GM23338 (cell line): ENCODE measurements around the gene KIRREL3. TPM values are rescaled to one million over a fixed set of nuclear protein-coding genes. Genes with fewer than 3 reads are reported as not detected.

Experiments used
- ATAC-seq: fragments of 200-7000 bp; cut with Tn5 transposase; 3 replicates; pipeline ENCODE4 v1.9.1; 2020
- DNase-seq: peaks from one replicate; pipeline ENCODE4 v3.0.0-alpha.2; 2015; ENCODE audit warnings: low spot score
- H2AFZ ChIP-seq: fragments of 200-600 bp; sonication (generic); 2 replicates; pipeline ENCODE4 v1.8.0; 2016; ENCODE audit warnings: antibody characterized with exemption, mild to moderate bottlenecking, moderate library complexity
- H3F3A ChIP-seq: fragments of 200-600 bp; sonication (generic); replicated peaks from 2 replicates; pipeline ENCODE4 v1.8.0; 2017; ENCODE audit warnings: antibody characterized with exemption, mixed run types, low read depth
- H3K27ac ChIP-seq: fragments of 200-600 bp; sonication (generic); 2 replicates; pipeline ENCODE4 v1.6.1; 2016; ENCODE audit warnings: low read depth
- H3K27me3 ChIP-seq: fragments of 200-600 bp; sonication (generic); 2 replicates; pipeline ENCODE4 v1.8.0; 2016; ENCODE audit warnings: mild to moderate bottlenecking, mixed run types, moderate library complexity; ENCODE audit not compliant: insufficient read depth
- H3K36me3 ChIP-seq: fragments of 200-600 bp; sonication (generic); 2 replicates; pipeline ENCODE4 v1.8.0; 2016; ENCODE audit warnings: mild to moderate bottlenecking; ENCODE audit not compliant: insufficient read depth
- H3K4me1 ChIP-seq: fragments of 200-600 bp; sonication (generic); 2 replicates; pipeline ENCODE4 v1.8.0; 2016; ENCODE audit warnings: mild to moderate bottlenecking, moderate library complexity; ENCODE audit not compliant: insufficient read depth
- H3K4me2 ChIP-seq: fragments of 200-600 bp; sonication (generic); 2 replicates; pipeline ENCODE4 v1.7.1; 2017; ENCODE audit warnings: mixed run types
- H3K4me3 ChIP-seq: fragments of 200-600 bp; sonication (generic); 2 replicates; pipeline ENCODE4 v1.6.1; 2016; ENCODE audit warnings: mixed run types
- H3K79me2 ChIP-seq: fragments of 200-600 bp; sonication (generic); replicated peaks from 2 replicates; pipeline ENCODE4 v1.8.0; 2017; ENCODE audit warnings: mild to moderate bottlenecking; ENCODE audit not compliant: insufficient read depth
- H3K9me2 ChIP-seq: fragments of 200-600 bp; sonication (generic); 2 replicates; pipeline ENCODE4 v1.8.0; 2017; ENCODE audit not compliant: insufficient read depth
- H4K20me1 ChIP-seq: fragments of 200-600 bp; sonication (generic); replicated peaks from 2 replicates; pipeline ENCODE4 v1.8.0; 2017; ENCODE audit warnings: mild to moderate bottlenecking; ENCODE audit not compliant: insufficient read depth
- H3K27ac Mint-ChIP-seq: 2 replicates; pipeline ENCODE4 v1.8.0; 2020; ENCODE audit warnings: inconsistent platforms, mild to moderate bottlenecking, moderate library complexity, mixed read lengths
- H3K27me3 Mint-ChIP-seq: 3 replicates; pipeline ENCODE4 v1.8.0; 2022; ENCODE audit warnings: low read depth, mild to moderate bottlenecking, moderate library complexity, mixed read lengths, inconsistent platforms; ENCODE audit not compliant: insufficient read depth, poor library complexity
- H3K36me3 Mint-ChIP-seq: 3 replicates; pipeline ENCODE4 v1.8.0; 2021; ENCODE audit warnings: low read depth, mild to moderate bottlenecking, inconsistent platforms, moderate library complexity, mixed read lengths
- H3K4me1 Mint-ChIP-seq: 3 replicates; pipeline ENCODE4 v1.8.0; 2020; ENCODE audit warnings: mild to moderate bottlenecking, inconsistent platforms, mixed read lengths
- H3K4me3 Mint-ChIP-seq: 3 replicates; pipeline ENCODE4 v1.8.0; 2021; ENCODE audit warnings: moderate library complexity, mild to moderate bottlenecking, inconsistent platforms, mixed read lengths
- H3K9me3 Mint-ChIP-seq: 3 replicates; pipeline ENCODE4 v1.8.0; 2020; ENCODE audit warnings: moderate library complexity, mild to moderate bottlenecking, inconsistent platforms, mixed read lengths
- EZH2 ChIP-seq: fragments of 200-600 bp; sonication (generic); IDR thresholded peaks from one replicate; pipeline ENCODE4 v1.8.0; 2017; ENCODE audit warnings: antibody characterized with exemption, mild to moderate bottlenecking, low read depth; ENCODE audit not compliant: unreplicated experiment
- NANOG ChIP-seq: IDR thresholded peaks from 2 replicates; pipeline ENCODE4 v1.6.1; 2016; ENCODE audit warnings: antibody characterized with exemption, borderline replicate concordance
- ZNF114 ChIP-seq: fragments of 250-450 bp; sonication (Bioruptor Pico); IDR thresholded peaks from 2 replicates; pipeline ENCODE4 v1.5.0; 2020; ENCODE audit warnings: mild to moderate bottlenecking, moderate library complexity
- polyA plus RNA-seq: library from polyadenylated mRNA; unstranded; fragments of >200 nt; fragmentation: Nextera tagmentation; extraction: Ambion mirVana; gene quantifications from 2 replicates; pipeline ENCODE4 v1.2.1, GENCODE V29; 2016
- total RNA-seq: library from RNA; depleted of rRNA; stranded (reverse); fragments of >200 nt; shearing (Covaris generic); gene quantifications from 2 replicates; pipeline ENCODE4 v1.2.3, GENCODE V29; 2014
- TF ChIP-seq, protein P1 (sequence below), 2 experiments: fragments of 200-600 bp in 1 of 2; sonication (generic) in 1 of 2; conservative IDR thresholded peaks; 2 replicates each; pipeline versions ENCODE4 v1.5.1 to v1.6.1; 2016 to 2017; ENCODE audit warnings: antibody characterized with exemption in 2 of 2, low read depth in 2 of 2, mild to moderate bottlenecking in 2 of 2, moderate library complexity in 1 of 2

The KIRREL3 gene
- total and polyA plus RNA-seq, 2 experiments from 2014 or later = 0.13 to 1.5 TPM

DNA sequence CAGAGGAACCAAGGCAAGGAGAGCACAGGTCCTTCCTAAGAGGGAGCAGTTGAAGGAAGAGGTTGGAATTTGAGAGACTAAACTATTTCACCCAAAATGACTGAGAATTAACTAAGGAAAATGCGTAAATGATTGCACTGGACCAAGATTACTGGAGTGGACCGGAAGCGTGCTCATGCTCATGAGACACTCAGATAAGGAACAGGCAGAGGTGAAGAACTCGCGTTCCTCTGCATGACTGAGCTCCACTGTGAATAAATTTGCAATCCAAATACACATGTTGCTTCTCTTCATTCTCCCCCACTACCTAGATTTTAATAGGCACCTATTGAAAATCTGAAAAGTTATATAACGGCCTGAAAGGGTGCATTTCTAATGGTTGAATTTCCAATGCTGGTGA is 207.0 kb downstream of the KIRREL3 start:
- DNase-seq = no peak
- Mint-ChIP-seq H3K27me3 (peaks cover 4% of the 10 kb centered on the region), H3K9me3 (no peaks in the 10 kb centered on the region), H3K4me3 (no peak overlapping the region), H3K36me3 (no peaks in the 10 kb centered on the region), H3K27ac (no peak overlapping the region), H3K4me1 (peaks cover 42% of the 10 kb centered on the region)
- ATAC-seq = no peak
- Histone ChIP-seq H2AFZ (no peak overlapping the region), H3F3A (no peaks in the 10 kb centered on the region), H3K27me3 (no peaks in the 10 kb centered on the region), H3K9me2 (peaks cover 3% of the 10 kb centered on the region; the same call in 1 of the 2 replicates), H3K4me1 (peaks cover 9% of the 10 kb centered on the region), H3K4me3 (no peak overlapping the region), H3K27ac (no peak overlapping the region), H4K20me1 (no peaks in the 10 kb centered on the region), H3K4me2 (no peak overlapping the region), H3K36me3 (no peaks in the 10 kb centered on the region), H3K79me2 (no peaks in the 10 kb centered on the region)
- TF ChIP-seq EZH2 = no peak

DNA sequence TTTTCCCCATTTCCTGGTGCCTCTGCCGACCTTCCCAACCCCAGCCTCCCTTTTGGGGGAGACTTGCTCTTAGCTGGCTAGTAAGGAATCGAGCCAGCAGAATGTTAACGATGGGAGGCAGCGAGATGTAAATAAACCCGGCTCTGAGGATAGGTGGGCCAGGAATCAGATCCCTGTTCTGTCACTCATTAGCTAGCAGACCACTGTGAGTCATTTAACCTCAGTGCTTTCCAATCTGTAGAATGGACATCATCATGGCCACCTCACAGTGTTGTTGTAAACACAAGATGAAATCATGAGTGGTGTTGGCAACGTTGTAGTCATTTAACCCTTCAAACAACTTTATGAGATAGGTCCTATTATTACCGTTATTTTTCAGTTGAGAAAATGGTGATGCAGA is 208.6 kb downstream of the KIRREL3 start:
- TF ChIP-seq ZNF114 (CRISPR knock-in tag) (no peak), EZH2 (no peak)
- H3K4me1 Mint-ChIP-seq = peaks cover 29% of the 10 kb centered on the region

DNA sequence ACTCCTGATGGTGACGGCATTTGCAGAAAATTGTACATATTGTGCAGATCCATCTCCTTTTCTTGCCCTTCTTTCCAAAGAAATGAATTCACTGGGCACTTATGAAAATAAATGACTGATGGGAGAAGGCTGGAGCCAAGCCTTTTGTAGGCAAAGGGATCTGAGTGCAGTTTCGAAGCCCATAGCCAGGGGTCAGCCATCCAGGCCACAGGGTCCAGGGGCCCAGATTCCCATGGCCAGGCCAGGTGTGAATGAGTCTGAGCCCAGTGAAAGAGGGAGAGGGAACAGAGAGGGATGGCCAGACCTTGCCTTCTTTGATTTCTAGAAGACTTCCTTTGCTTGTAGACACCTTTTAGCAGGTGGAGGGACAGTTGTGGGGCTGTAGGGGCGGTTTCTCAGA is 209.1 kb downstream of the KIRREL3 start:
- no peaks in the 10 kb centered on the region for H3K36me3 Mint-ChIP-seq
- DNase-seq (peak; percentile 73), ATAC-seq (peak; percentile 97)
- peaks cover 3% of the 10 kb centered on the region; the same call in 1 of the 2 replicates for H3K9me2 ChIP-seq
- no peaks in the 10 kb centered on the region for H3K27me3 ChIP-seq
- H3K4me1 ChIP-seq = peaks cover 4% of the 10 kb centered on the region; the same call in 1 of the 2 replicates
- H3K4me3 Mint-ChIP-seq = no peak overlapping the region
- H3K36me3 ChIP-seq = no peaks in the 10 kb centered on the region
- H3K4me1 Mint-ChIP-seq = peaks cover 25% of the 10 kb centered on the region
- peak overlapping the region; percentile 70; the same call in 1 of the 2 replicates for H3K27ac Mint-ChIP-seq
- no peaks in the 10 kb centered on the region for H4K20me1 ChIP-seq
- no peak overlapping the region for H3K4me2 ChIP-seq
- no peaks in the 10 kb centered on the region for H3K9me3 Mint-ChIP-seq
- no peaks in the 10 kb centered on the region for H3K79me2 ChIP-seq
- peak overlapping the region; percentile 72 for H2AFZ ChIP-seq
- H3K4me3 ChIP-seq = no peak overlapping the region
- no peaks in the 10 kb centered on the region for H3F3A ChIP-seq
- H3K27ac ChIP-seq = no peak overlapping the region
- H3K27me3 Mint-ChIP-seq = peaks cover 4% of the 10 kb centered on the region
- TF ChIP-seq, protein P1, sequence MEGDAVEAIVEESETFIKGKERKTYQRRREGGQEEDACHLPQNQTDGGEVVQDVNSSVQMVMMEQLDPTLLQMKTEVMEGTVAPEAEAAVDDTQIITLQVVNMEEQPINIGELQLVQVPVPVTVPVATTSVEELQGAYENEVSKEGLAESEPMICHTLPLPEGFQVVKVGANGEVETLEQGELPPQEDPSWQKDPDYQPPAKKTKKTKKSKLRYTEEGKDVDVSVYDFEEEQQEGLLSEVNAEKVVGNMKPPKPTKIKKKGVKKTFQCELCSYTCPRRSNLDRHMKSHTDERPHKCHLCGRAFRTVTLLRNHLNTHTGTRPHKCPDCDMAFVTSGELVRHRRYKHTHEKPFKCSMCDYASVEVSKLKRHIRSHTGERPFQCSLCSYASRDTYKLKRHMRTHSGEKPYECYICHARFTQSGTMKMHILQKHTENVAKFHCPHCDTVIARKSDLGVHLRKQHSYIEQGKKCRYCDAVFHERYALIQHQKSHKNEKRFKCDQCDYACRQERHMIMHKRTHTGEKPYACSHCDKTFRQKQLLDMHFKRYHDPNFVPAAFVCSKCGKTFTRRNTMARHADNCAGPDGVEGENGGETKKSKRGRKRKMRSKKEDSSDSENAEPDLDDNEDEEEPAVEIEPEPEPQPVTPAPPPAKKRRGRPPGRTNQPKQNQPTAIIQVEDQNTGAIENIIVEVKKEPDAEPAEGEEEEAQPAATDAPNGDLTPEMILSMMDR (conservative IDR thresholded peaks at IDR 0.05; ENCODE audit: low read depth in 2 of 2) = peak; percentile 52 to 66
- no peak for TF ChIP-seq NANOG

More for the DNA sequence above, 208.6 kb downstream of the KIRREL3 start:
- no peaks in the 10 kb centered on the region for H3K9me3 Mint-ChIP-seq
- no peak overlapping the region for H3K4me3 ChIP-seq
- H3K27ac ChIP-seq = no peak overlapping the region
- H3K27me3 ChIP-seq = no peaks in the 10 kb centered on the region
- DNase-seq = no peak
- no peak overlapping the region for H3K27ac Mint-ChIP-seq
- no peak overlapping the region for H3K4me3 Mint-ChIP-seq
- H3K4me2 ChIP-seq = no peak overlapping the region
- peaks cover 4% of the 10 kb centered on the region; the same call in 1 of the 2 replicates for H3K4me1 ChIP-seq
- no peaks in the 10 kb centered on the region for H4K20me1 ChIP-seq
- ATAC-seq = no peak
- no peaks in the 10 kb centered on the region for H3K36me3 Mint-ChIP-seq
- H3K36me3 ChIP-seq = no peaks in the 10 kb centered on the region
- H3K79me2 ChIP-seq = no peaks in the 10 kb centered on the region
- H2AFZ ChIP-seq = peak overlapping the region; percentile 72
- peaks cover 4% of the 10 kb centered on the region for H3K27me3 Mint-ChIP-seq
- peaks cover 3% of the 10 kb centered on the region; the same call in 1 of the 2 replicates for H3K9me2 ChIP-seq
- no peaks in the 10 kb centered on the region for H3F3A ChIP-seq
